SK-N-MC (cell line): ENCODE results near the gene IRF2BPL.

Experiments used
- EZH2 ChIP-seq: fragments of 200-600 bp; sonication (generic); IDR thresholded peaks from one replicate; pipeline ENCODE4 v1.6.1; 2017; ENCODE audit warnings: antibody characterized with exemption
- POLR2AphosphoS5 ChIP-seq: IDR thresholded peaks from 2 replicates; pipeline ENCODE4 v1.6.1; 2012; ENCODE audit warnings: mild to moderate bottlenecking, low read depth, low read length, borderline replicate concordance

DNA sequence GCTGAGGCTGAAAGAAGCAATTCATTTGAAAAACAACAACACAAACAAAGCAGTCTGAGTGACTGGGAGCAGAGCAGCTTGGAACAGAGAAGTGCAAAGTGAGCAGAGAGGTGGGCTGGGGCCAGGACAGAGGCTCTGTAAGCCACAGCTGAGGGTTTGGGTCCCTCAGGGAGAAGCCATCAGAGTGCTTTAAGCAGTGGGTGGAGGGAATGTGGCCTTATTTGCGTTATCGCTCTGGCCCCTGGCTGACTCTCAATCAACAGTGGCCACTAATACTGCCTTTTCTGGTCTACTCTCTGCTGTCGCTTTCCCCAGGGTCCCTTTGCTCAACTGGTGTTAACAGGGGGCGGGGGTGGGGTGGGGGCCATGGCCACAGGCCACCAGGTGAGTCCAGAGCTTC is 44.2 kb downstream of the IRF2BPL start:
- TF ChIP-seq EZH2 (no peak), POLR2AphosphoS5 (no peak)
